HG03095 (cell line): ENCODE measurements around the gene SSR2.
"Not testable (repeated sequence)": the region's sequence is repeated elsewhere in the genome, so short reads cannot be mapped to it uniquely, and the experiment has no call there.

ENCODE experiments used
- ATAC-seq: cut with Tn5 transposase; IDR thresholded peaks from one replicate; pipeline ENCODE4 v1.9.1; 2021; ENCODE audit warnings: moderate library complexity; ENCODE audit not compliant: unreplicated experiment

Gene SSR2

GRCh38 chr1:155999964-156000363, 20.8 kb downstream of the SSR2 start:
- no peak for ATAC-seq

GRCh38 chr1:155996166-155996565, 24.6 kb downstream of the SSR2 start:
- no peak for ATAC-seq

GRCh38 chr1:155993595-155993994, 27.2 kb downstream of the SSR2 start:
- ATAC-seq: no peak

- no peak for ATAC-seq
Observed at GRCh38 chr1:155990005-155990739, 30.6 kb downstream of the SSR2 start.

- no peak for ATAC-seq
Observed at GRCh38 chr1:155989242-155990004, 31.3 kb downstream of the SSR2 start.

- not testable (repeated sequence) for ATAC-seq
Observed at GRCh38 chr1:155984903-155985645, 35.7 kb downstream of the SSR2 start.

- no peak for ATAC-seq
Observed at GRCh38 chr1:155984341-155984740, 36.4 kb downstream of the SSR2 start.

- no peak for ATAC-seq
Observed at GRCh38 chr1:155983191-155984024, 37.3 kb downstream of the SSR2 start.

GRCh38 chr1:155982106-155982505, 38.6 kb downstream of the SSR2 start:
- ATAC-seq: no peak

GRCh38 chr1:155981266-155982088, 39.3 kb downstream of the SSR2 start:
- ATAC-seq: no peak

- no peak for ATAC-seq
Observed at GRCh38 chr1:155979597-155980343, 41.0 kb downstream of the SSR2 start.

GRCh38 chr1:155978973-155979429, 41.8 kb downstream of the SSR2 start:
- ATAC-seq: no peak

GRCh38 chr1:155978325-155978972, 42.3 kb downstream of the SSR2 start, which contains the start of gene ARHGEF2:
Gene ARHGEF2 (minus strand): TSS chr1:155978547. CDS start chr1:155978427, 120 bp downstream.
- ATAC-seq: peak; percentile 44

GRCh38 chr1:155977690-155978324, 42.9 kb downstream of the SSR2 start:
- ATAC-seq: no peak

- ATAC-seq: no peak
Observed at GRCh38 chr1:155976913-155977689, 43.6 kb downstream of the SSR2 start.

- ATAC-seq: no peak
Observed at GRCh38 chr1:155976062-155976912, 44.5 kb downstream of the SSR2 start.
